Esophagus squamous epithelium (tissue), 5 donors: ENCODE data around the gene AUTS2. TPM values are rescaled to one million over a fixed set of nuclear protein-coding genes. Genes with fewer than 3 reads are reported as not detected.

Experiments
- DNase-seq: peaks from one replicate; lab custom pipeline; 2025; lab: John Stamatoyannopoulos, UW
- H3K27ac ChIP-seq, 4 donors: fragments of 200-600 bp; sonication (generic); one replicate each; pipeline ENCODE4 v1.5.1; 2016 to 2019; ENCODE audit warnings: mild to moderate bottlenecking in 1 of 4
- H3K27me3 ChIP-seq, 4 donors: fragments of 200-600 bp; sonication (generic); 1 replicate in 3 of 4; 2 replicates in 1 of 4; pipeline versions ENCODE4 v1.5.1 to v1.6.0; 2017 to 2021; ENCODE audit warnings: antibody characterized with exemption in 1 of 4
- H3K36me3 ChIP-seq, 3 donors: fragments of 200-600 bp; sonication (generic); one replicate each; pipeline ENCODE4 v1.5.1; 2016 to 2019
- H3K4me1 ChIP-seq, 3 donors: fragments of 200-600 bp; sonication (generic); one replicate each; pipeline ENCODE4 v1.5.1; 2017 to 2019
- H3K4me3 ChIP-seq, 4 donors: fragments of 200-600 bp; sonication (generic); 1 replicate in 3 of 4; 2 replicates in 1 of 4; pipeline ENCODE4 v1.5.1; 2016 to 2019; ENCODE audit warnings: mild to moderate bottlenecking in 2 of 4, moderate library complexity in 1 of 4
- H3K9me3 ChIP-seq, 3 donors: fragments of 200-600 bp; sonication (generic); one replicate each; pipeline ENCODE4 v1.5.1; 2016 to 2019
- POLR2A ChIP-seq, 4 donors: fragments of 450-650 bp; IDR thresholded peaks; one replicate each; pipeline ENCODE4 v1.6.1; 2017; ENCODE audit warnings: antibody characterized with exemption in 4 of 4, mild to moderate bottlenecking in 4 of 4, moderate library complexity in 3 of 4
- WGBS, 2 donors: methylation state at CpG; one replicate each; pipeline ENCODE4 v1.1.5; 2018; 5-methylcytosine and 5-hydroxymethylcytosine counted together
- intact Hi-C: fragments of 100-400 bp; cut with DNase I; formaldehyde crosslinking; loops from one replicate; pipeline ENCODE4 v1.15.0; 2022
- total RNA-seq, 4 donors: library from RNA; depleted of rRNA; stranded (reverse); fragments of >200 nt; gene quantifications; one replicate each; pipeline ENCODE4 v1.1.0, GENCODE V29; 2016
- TF ChIP-seq, protein P1 (sequence below), 6 experiments: fragments of 450-650 bp in 4 of 6; fragments of 200-600 bp in 2 of 6; sonication (generic) in 2 of 6; IDR thresholded peaks; one replicate each; pipeline ENCODE4 v1.5.1; 2016 to 2019; ENCODE audit warnings: antibody characterized with exemption in 6 of 6, mild to moderate bottlenecking in 4 of 6, moderate library complexity in 4 of 6
- donor health status: DM: yes; HTN: yes; CAD: no.

Gene AUTS2
- total RNA-seq, 4 donors from 2014 or later, result 9.5 to 36.2 (median 23.0) TPM

GRCh38 chr7:70771451-70771850, 1173.2 kb downstream of the AUTS2 start:
- H3K4me1 ChIP-seq, result no peaks in the 10 kb centered on the region
- intact Hi-C loops, result no loop called here
- H3K4me3 ChIP-seq, result no peak overlapping the region
- DNase-seq, result no peak
- no peak for TF ChIP-seq POLR2A (IDR thresholded peaks at IDR 0.05)
- TF ChIP-seq, protein P1, sequence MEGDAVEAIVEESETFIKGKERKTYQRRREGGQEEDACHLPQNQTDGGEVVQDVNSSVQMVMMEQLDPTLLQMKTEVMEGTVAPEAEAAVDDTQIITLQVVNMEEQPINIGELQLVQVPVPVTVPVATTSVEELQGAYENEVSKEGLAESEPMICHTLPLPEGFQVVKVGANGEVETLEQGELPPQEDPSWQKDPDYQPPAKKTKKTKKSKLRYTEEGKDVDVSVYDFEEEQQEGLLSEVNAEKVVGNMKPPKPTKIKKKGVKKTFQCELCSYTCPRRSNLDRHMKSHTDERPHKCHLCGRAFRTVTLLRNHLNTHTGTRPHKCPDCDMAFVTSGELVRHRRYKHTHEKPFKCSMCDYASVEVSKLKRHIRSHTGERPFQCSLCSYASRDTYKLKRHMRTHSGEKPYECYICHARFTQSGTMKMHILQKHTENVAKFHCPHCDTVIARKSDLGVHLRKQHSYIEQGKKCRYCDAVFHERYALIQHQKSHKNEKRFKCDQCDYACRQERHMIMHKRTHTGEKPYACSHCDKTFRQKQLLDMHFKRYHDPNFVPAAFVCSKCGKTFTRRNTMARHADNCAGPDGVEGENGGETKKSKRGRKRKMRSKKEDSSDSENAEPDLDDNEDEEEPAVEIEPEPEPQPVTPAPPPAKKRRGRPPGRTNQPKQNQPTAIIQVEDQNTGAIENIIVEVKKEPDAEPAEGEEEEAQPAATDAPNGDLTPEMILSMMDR (IDR thresholded peaks at IDR 0.05), result no peak
- WGBS, 2 donors, result 82 to 89% methylated on average over 10 of the region's 10 CpGs
- H3K27ac ChIP-seq, result no peak overlapping the region
- peaks cover 0 to 99% (median 10%) of the 10 kb centered on the region in 3 donors for H3K36me3 ChIP-seq
- no peaks in the 10 kb centered on the region for H3K9me3 ChIP-seq
- no peaks in the 10 kb centered on the region for H3K27me3 ChIP-seq

GRCh38 chr7:70772891-70773290, 1174.6 kb downstream of the AUTS2 start:
- Histone ChIP-seq H3K27me3 (no peaks in the 10 kb centered on the region), H3K9me3 (no peaks in the 10 kb centered on the region), H3K4me3 (no peak overlapping the region), H3K36me3 (peaks cover 0 to 100% (median 7%) of the 10 kb centered on the region in 3 donors), H3K4me1 (no peaks in the 10 kb centered on the region), H3K27ac (no peak overlapping the region)
- TF ChIP-seq, protein P1 (IDR thresholded peaks at IDR 0.05), result no peak
- TF ChIP-seq POLR2A (IDR thresholded peaks at IDR 0.05), result no peak
- intact Hi-C loops, result no loop called here
- 82 to 84% methylated on average over 4 of the region's 4 CpGs for WGBS, 2 donors
- DNase-seq, result no peak

DNA sequence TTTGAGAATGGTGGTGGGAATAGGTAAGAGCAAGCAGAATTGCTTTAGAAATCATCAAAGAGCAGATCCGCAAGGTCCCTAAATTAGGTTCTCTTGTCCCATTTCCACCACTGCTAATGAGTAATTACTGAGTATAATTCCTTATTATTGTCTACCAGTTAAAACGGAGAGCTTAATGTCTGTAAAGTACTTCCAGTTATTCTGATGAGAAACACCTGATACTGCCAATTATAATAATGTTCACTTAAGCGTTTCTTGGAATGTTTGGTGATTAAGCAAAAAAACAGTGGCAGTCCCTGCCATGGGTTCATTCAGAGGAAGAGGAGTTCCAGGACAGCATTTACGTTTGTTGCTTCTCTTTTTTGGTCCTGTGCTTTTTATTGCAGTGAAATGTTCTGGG, 1175.1 kb downstream of the AUTS2 start:
- no peak for DNase-seq
- Histone ChIP-seq H3K4me1 (no peaks in the 10 kb centered on the region), H3K36me3 (peaks cover 0 to 100% (median 7%) of the 10 kb centered on the region in 3 donors), H3K27me3 (no peaks in the 10 kb centered on the region), H3K27ac (no peak overlapping the region), H3K4me3 (no peak overlapping the region), H3K9me3 (no peaks in the 10 kb centered on the region)
- WGBS, 2 donors, result 66 to 77% methylated on average over 4 of the region's 4 CpGs
- intact Hi-C loops, result no loop called here
- TF ChIP-seq, protein P1 (IDR thresholded peaks at IDR 0.05), result no peak
- TF ChIP-seq POLR2A (IDR thresholded peaks at IDR 0.05), result no peak

GRCh38 chr7:70774950-70775527, 1176.8 kb downstream of the AUTS2 start:
- Histone ChIP-seq H3K4me1 (no peaks in the 10 kb centered on the region), H3K36me3 (peaks cover 0 to 100% (median 11%) of the 10 kb centered on the region in 3 donors), H3K27ac (no peak overlapping the region), H3K27me3 (no peaks in the 10 kb centered on the region), H3K9me3 (no peaks in the 10 kb centered on the region), H3K4me3 (no peak overlapping the region)
- TF ChIP-seq POLR2A (IDR thresholded peaks at IDR 0.05), result no peak
- TF ChIP-seq, protein P1 (IDR thresholded peaks at IDR 0.05), result no peak
- WGBS, 2 donors, result 85 to 96% methylated on average over 3 of the region's 3 CpGs
- no peak for DNase-seq
- intact Hi-C loops, result no loop called here

- no peak for DNase-seq
- Histone ChIP-seq H3K27me3 (no peaks in the 10 kb centered on the region), H3K27ac (no peak overlapping the region), H3K4me1 (no peaks in the 10 kb centered on the region), H3K36me3 (peaks cover 0 to 100% (median 11%) of the 10 kb centered on the region in 3 donors), H3K4me3 (no peak overlapping the region), H3K9me3 (no peaks in the 10 kb centered on the region)
- WGBS, 2 donors, result 52 to 60% methylated on average over 4 of the region's 4 CpGs
- TF ChIP-seq POLR2A (IDR thresholded peaks at IDR 0.05), result no peak
- TF ChIP-seq, protein P1 (IDR thresholded peaks at IDR 0.05), result peak in 3 of 6 experiments; percentile 26 to 53 (median 47)
- intact Hi-C loops, result no loop called here
These were observed 1177.4 kb downstream of the AUTS2 start for GRCh38 chr7:70775570-70776156.
